Stimulated activated CD8-positive, alpha-beta memory T cell treated with anti-CD3 and anti-CD28 coated beads, Interleukin-7, amount 100 ng/mL, for 48 hours (primary cell): ENCODE measurements around the gene KRT16.
"Not testable (repeated sequence)": the region's sequence is repeated elsewhere in the genome, so short reads cannot be mapped to it uniquely, and the experiment has no call there.

ENCODE experiments used
- DNase-seq, 2 donors: peaks; one replicate each; pipeline ENCODE4 v3.0.0-alpha.2; 2020; ENCODE audit warnings: low read depth in 1 of 2; ENCODE audit errors: extremely low read depth in 1 of 2

KRT16 gene

DNA sequence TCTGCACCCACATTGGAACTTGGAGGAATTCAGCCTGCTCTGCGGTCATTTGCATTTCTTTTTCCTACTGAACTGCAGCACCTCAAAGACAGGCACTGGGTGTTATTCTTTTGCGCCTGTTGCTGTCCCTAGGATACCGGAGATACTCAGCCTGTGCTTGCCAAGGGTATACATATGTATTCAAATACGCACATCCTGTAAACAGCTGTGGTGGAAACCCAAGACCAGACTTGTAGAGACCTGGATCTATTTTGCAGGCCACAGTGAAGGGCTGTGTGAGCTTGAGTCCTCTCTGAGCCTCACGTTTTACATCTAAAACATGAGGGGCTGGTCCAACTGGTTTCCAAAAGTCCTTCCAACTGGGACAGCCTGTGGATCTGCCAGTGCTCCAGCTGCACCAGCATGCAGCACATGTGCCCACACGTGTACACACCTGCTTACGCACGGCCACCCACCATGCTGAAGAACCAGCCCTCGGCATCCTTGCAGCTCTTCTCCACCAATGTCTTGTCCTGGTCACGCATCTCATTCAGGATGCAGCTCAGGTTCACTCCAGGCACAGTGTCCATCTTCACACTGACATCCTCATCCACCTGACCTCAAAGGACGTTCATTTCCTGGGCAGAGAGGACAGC lies 16.2 kb upstream of the KRT16 start:
- not testable (repeated sequence) for DNase-seq

DNA sequence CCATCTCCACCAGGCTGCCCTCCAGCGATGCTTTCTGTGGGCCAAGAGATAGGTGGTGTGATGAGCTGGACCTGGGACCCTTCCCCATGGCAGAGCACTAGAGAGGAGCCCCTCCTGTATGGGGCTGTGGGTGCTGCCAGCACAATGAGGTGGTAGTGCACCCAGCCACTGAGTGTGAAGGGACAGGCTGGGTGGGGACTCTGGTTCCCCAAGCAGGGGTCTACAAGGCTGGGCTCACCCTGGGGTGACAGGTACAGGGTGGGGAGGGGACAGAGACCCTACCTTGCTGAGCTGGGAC lies 15.5 kb upstream of the KRT16 start:
- DNase-seq = not testable (repeated sequence)

DNA sequence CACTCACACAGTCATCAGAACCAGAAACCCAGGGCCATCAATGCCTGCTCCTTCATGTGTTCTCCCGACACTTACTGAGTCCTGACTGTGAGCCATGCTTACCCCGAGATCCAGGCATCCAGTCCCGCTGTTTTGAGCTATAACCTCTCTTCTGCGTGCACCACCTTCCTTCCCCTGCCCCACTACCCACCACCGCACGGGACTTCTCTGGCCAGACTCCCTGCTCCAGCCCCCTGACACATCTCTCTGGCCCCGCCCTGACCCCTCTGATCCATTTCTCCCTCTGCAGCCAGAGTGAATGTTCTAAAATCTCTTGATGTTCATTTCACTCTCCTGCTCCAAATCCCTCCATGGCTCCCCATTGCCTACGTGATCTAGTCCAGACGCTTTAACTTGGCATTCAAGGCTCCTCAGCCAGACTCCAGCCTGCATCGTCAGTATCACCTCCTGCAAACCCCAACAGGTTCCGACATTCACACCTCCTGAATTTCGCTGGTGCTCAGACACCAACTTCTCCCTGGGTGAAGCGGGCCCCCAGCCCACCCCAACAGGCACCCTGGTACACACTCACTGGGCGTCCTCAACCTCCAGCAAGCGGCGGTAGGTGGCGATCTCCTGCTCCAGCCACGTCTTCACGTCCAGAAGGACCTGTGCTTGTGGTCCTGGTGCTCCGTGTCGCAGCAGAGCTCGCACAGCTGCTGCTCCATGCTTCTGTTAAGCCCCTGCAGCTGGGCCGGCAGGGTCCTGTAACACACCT lies 14.9 kb upstream of the KRT16 start:
- no peak for DNase-seq

DNA sequence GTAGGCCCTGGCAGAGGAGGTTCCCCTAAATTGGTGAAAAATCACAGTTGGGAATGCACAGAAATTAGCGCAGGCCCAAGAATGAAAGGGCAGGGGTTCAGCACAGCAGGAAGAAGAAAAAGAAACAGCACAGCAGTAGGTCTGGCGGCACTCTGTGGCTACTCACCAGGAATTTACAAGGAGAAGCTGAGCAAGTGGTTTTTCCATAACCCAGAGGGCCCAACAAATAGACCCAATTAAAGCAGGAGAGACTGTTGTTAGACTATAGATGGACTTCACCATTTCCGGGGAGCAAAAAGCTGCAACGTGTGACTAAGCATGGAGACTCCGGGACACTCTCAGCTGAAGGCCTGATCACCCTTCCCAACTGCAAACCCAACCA lies 14.3 kb upstream of the KRT16 start:
- DNase-seq = not testable (repeated sequence)

DNA sequence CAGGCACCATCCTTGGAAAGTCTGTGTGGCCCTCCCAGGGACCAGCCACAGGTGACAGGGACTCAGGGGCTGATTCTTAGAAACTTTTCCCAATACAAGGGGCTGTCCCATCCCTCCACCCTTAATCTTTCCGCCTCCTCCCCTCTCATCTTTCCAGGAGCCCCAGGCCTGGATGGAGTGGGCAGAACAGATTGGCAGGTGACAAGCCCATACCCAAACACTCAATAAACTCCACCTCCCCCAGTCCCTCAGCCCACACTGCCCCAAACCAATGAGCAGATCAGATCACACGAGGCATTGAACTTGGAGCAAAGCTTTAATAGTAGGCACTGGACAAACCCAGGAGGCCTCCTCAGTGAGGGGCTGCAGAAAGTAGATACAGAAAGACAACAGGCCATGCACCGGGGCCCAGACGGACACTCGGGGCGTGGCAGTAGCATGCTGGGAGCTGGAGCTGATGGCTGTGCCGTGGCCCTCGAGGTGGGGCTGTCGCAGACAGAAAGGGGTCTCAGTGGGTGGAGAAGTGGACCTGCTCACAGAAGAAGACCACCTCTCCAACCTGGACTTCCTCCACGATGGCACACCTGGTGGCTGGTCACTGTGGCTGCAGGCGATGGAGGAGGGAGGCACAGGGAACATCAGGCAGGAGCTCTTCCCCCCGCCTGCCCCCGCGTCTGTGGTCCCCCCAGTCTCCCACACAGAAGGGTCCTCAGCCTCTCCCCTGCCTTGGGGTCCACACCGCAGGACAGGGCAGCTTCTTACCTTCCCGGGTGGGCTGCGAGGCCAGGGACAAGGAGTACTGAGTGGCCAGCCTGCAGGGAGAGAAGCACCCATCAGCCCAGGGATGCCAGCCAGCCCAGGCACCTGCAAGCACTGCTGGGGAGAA lies 13.7 kb upstream of the KRT16 start:
- DNase-seq = not testable (repeated sequence)

GRCh38 chr17:41625602-41626001 lies 13.0 kb upstream of the KRT16 start:
- DNase-seq = no peak

GRCh38 chr17:41624208-41625101 lies 11.9 kb upstream of the KRT16 start, which contains the start of gene KRT17:
KRT17 (minus strand) TSS chr17:41624575; CDS start chr17:41624509, 66 bp downstream.
- DNase-seq = no peak

- DNase-seq = not testable (repeated sequence)
Observed at GRCh38 chr17:41623184-41623861, 10.8 kb upstream of the KRT16 start.

DNA sequence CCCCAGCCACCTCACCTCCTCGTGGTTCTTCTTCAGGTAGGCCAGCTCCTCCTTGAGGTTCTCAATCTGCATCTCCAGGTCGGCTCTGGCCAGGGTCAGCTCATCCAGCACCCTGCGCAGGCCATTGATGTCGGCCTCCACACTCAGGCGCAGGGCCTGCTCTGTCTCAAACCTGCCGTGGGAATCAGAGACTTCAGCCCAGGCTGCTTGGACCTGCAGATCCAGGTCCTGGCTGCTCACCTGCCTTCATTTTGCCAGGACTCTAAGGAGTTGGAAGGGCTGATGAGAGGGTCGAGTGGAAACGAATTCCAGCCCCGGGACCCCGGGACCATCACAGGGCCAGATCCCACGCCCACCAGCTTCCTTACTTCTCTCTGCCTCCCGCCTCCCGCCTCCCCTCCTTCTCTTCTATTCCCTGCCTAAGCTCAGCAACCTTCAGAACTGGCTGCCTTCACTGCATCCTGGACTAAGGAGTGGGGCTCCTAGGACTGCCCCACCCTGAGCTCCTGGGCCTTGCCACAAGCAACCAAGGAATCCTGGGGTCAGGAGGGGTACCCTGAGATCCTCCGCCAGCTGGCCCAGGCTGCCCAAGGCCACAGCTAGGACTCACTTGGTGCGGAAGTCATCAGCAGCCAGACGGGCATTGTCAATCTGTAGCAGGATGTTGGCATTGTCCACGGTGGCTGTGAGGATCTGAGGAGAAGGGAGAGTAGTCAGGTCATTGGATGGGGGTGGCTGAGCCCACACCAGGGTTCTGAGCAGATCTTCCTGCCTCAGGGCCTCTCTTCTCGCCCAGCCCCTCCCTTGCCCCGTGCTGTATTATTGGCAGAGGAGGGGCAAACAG lies 10.0 kb upstream of the KRT16 start:
- DNase-seq = not testable (repeated sequence)

DNA sequence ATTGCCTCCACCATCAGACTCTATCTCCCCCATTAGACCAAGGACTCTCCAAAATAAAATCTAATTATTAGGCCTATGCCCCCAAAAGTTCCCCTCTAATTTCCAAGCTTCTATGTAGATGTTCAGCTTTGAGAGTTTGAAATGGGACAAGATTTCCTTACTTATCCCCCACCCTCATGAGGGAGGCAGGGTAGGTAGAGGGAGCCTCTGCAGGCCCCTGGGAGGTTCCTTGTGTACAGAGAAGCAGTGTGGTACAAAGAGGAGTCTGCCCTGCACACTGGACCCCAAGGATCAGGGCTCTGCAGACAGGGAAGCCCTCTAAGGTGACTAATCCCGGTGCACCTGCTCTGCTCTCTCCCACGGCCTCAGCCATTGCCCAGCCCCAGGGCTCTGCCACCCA lies 9.3 kb upstream of the KRT16 start:
- no peak for DNase-seq

DNA sequence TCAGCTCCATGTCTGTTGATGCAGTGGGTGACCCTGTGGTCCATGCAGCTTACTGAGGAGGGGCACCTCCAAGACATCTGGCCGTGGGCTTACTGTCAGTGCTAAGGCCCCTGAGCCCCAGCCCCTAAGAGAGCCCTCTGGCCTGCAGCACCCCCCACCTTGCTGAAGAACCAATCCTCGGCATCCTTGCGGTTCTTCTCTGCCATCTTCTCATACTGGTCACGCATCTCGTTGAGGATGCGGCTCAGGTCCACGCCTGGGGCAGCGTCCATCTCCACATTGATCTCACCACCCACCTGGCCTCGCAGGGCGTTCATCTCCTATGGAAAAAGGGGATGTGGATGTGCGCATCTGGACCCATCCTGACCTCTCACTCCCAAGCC lies 8.9 kb upstream of the KRT16 start:
- not testable (repeated sequence) for DNase-seq

- DNase-seq = no peak
Observed at GRCh38 chr17:41620583-41621434, 8.2 kb upstream of the KRT16 start.

DNA sequence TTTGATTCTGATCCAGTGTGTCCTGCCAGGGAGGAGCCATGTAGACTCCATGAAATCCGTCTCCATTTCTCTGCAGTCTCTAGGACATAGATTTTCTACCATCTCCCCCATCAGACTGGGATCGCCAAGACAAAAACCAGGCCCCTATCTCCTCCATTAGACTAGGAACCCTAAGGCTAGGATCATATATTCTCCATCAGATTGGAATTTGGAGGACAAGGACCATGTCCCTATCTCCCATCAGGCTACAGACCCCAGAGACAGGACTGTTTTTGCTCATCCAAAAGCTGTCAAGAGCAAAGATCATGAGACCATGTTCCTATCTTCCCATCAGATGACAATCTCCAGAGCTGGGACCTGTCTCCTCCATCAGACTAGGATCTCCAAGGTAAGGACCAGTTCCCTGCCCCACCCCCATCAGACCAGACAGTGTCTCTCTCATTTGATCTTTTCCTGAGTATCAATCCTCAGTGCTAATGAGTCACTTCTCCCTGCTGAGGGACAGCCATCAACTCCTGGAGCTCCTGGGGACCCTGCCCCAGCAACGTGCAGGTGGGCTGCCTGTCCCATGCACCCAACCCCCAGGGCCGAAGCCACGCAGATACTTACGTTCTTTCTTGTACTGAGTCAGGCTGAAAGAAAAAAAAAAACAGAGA lies 7.5 kb upstream of the KRT16 start:
- DNase-seq = not testable (repeated sequence)

DNA sequence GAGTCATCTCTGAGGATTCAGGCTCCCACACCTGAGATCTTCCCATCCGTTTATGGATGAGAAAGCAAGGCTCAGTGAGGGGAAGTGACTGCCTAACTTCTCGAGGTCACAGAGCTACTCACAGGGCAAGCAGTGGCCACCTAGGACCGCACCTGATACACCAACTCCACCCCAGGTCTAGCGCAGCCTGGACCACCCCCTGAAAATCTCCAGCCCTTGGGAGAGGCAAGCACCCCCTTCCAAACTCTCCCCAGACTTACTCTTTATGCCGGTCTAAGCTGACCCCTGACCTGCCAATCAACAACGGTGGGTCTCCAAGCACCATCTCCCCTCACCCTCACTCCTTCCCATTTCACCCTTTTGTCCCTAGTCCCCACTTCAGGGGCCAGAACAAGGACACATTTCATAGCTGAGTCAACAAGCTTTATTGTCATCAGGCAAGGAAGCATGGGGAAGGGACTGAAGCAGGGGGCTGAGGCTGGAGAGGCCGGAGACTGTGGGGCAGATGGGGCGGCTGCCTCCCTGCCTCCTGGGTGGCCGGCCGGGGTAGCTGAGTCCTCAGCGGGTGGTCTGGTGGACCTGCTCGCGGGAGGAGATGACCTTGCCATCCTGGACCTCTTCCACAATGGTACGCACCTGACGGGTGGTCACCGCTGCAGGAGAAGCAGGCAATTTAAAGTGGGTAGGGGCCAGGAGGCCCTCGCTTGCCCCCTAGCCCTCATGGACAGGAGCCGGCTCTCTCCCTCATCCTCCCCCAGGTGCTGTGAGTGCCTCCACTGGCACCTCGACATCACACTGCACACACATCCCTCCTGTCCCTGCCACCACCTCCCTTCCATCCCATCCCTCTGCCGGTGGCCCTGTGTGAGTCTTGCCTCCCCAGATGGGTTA lies 6.7 kb upstream of the KRT16 start:
- DNase-seq = no peak

DNA sequence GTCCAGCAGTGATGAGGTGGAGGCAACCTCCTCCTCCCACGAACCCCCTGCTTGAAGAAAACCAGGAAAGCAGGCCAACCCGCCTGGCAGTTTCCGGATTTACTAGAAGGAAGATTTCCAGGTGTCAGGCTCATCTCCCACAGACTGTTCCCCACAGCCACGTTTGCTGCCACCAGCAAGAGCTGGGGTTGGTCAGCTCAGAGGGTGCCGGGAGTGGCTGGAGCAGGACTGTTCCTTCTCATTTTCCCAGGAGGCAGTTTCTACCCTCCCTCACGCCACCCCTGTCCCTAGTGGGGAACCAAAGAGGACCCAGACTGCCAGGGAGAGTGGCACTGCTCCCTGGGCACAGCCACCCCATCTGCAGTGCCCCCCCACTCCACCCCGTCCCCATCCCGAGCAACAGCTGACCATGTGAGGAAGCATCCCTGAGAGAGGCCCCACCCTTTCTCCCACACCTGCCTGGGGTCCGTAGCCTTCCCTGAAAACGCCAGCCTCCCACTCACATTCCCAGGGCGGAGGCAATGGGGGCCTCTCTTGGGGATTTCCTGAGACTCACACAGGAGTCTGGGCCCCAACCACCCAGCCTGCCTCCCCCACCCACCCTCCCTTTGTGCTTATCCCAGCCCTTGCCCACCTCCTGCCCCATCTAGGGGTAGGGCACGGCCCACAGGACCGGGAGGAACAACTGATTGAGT lies 5.9 kb upstream of the KRT16 start:
- DNase-seq = no peak

- DNase-seq = no peak
Observed at GRCh38 chr17:41617698-41618097, 5.1 kb upstream of the KRT16 start.
